ENCODE measurements around the gene FAM43B. TPM values are rescaled to one million over a fixed set of nuclear protein-coding genes. Genes with fewer than 3 reads are reported as not detected.

FAM43B gene
- polyA plus RNA-seq, 2 of the 4 experiments (the other 2 are of a cell fraction): 0.76 to 6.9 TPM

DNA sequence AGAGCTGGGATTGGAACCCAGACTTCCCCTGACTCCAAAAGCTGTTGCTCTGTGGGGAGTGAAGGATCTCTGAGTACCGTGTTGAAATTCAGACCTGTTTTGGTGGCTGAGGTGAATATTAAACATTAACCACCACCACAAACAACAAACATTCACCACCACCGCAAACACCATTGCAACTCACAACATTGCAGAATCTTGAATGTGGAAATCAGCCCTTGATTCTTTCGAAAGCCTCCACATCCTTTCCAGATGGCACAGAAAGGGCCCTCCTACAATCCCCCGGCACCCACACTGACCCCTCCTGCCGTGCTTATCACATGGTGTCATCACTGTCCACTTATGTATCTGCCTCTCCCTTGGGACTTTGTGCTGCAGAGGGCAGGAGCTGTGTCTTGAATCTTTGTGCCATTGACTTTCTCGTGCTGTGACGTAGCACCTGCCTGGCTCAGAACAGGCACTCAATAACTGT is 38.0 kb downstream of the FAM43B start:
- ATAC-seq (peak; percentile 29 to 39), FAIRE-seq (no peak), DNase-seq (ENCODE audit: low read depth in 1 of 2, low spot score in 1 of 2) (peak in 1 of 2 experiments; percentile 54)
- CTCF ChIA-PET: interaction anchor here (0.7 to 6.3 kb wide), 3 partner anchors 15 to 42 kb away, joined by 3 to 38 read pairs (median 3); no protein-coding TSS in a partner anchor
- Histone ChIP-seq H3K9me3 (no peaks in the 10 kb centered on the region), H3K27ac (peak overlapping the region; percentile 84 to 92), H3K4me1 (peaks cover 43% of the 10 kb centered on the region), H3K4me2 (peak overlapping the region; percentile 98), H3K4me3 (peak overlapping the region; percentile 50; the same call in 2 of the 3 replicates)
- POLR2A ChIA-PET: interaction anchor here (1.5 to 1.7 kb wide), 2 partner anchors 23 to 38 kb away, joined by 4 read pairs; partner anchors contain the start of gene FAM43B
- WGBS (ENCODE audit: missing lambda C conversion rate): 23% methylated on average over 7 of the region's 7 CpGs
- TF ChIP-seq, protein P1, sequence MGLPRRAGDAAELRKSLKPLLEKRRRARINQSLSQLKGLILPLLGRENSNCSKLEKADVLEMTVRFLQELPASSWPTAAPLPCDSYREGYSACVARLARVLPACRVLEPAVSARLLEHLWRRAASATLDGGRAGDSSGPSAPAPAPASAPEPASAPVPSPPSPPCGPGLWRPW (IDR thresholded peaks at IDR 0.05): peak; percentile 48; the same call in 1 of the 2 replicates
- TF ChIP-seq CEBPB (IDR thresholded peaks at IDR 0.05) (peak; percentile 65 to 66; a peak in 3 of 4 replicates), EP300 (IDR thresholded peaks at IDR 0.05) (peak in 1 of 2 experiments; percentile 12; a peak in 1 of 5 replicates), HOXA7 (CRISPR knock-in tag; IDR thresholded peaks at IDR 0.05) (no peak)

DNA sequence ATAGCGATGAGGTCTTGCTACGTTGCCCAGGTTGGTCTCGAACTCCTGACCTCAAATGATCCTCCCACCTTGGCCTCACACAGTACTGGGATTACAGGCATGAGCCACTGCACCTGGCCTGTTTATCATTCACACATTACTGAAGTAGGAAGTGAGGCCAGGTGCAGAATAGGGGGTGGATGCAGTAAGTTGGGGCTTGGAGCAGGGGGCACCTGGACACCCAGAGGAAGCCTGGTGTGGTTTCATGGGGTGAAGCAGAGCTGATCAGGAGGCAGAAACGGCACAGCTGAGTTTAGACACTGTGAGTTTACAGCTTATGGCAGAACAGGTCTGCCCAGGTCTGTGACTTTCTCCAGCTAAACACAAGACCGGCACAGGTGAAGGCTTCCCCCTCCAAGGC is 41.4 kb downstream of the FAM43B start:
- no peak overlapping the region for H3K4me2 ChIP-seq
- 95% methylated on average over 5 of the region's 5 CpGs for WGBS (ENCODE audit: missing lambda C conversion rate)
- H3K4me1 ChIP-seq: peaks cover 23% of the 10 kb centered on the region
- POLR2A ChIA-PET: no interaction called here
- no peak for DNase-seq (ENCODE audit: low read depth in 1 of 2, low spot score in 1 of 2)
- no peak overlapping the region for H3K27ac ChIP-seq
- no peaks in the 10 kb centered on the region for H3K9me3 ChIP-seq
- no peak overlapping the region for H3K4me3 ChIP-seq
- ATAC-seq: no peak
- CTCF ChIA-PET: interaction anchor here (0.7 to 4.0 kb wide), 4 partner anchors 19 to 71 kb away, joined by 3 to 17 read pairs (median 4); partner anchors contain the start of gene PINK1
- FAIRE-seq: no peak
- TF ChIP-seq HEYL (CRISPR knock-in tag; IDR thresholded peaks at IDR 0.05): no peak
- TF ChIP-seq GATA3 (IDR thresholded peaks at IDR 0.05; ENCODE audit: borderline replicate concordance): no peak
- TF ChIP-seq ZC3H11A (IDR thresholded peaks at IDR 0.05): no peak
- TF ChIP-seq, protein P2, sequence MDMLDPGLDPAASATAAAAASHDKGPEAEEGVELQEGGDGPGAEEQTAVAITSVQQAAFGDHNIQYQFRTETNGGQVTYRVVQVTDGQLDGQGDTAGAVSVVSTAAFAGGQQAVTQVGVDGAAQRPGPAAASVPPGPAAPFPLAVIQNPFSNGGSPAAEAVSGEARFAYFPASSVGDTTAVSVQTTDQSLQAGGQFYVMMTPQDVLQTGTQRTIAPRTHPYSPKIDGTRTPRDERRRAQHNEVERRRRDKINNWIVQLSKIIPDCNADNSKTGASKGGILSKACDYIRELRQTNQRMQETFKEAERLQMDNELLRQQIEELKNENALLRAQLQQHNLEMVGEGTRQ (IDR thresholded peaks at IDR 0.05): no peak
- no peak for TF ChIP-seq FOXS1 (CRISPR knock-in tag; IDR thresholded peaks at IDR 0.05)
- no peak for TF ChIP-seq HOXB5 (CRISPR knock-in tag; IDR thresholded peaks at IDR 0.05)
- no peak for TF ChIP-seq ZFP36 (IDR thresholded peaks at IDR 0.05; ENCODE audit: borderline replicate concordance, partially characterized antibody)
- TF ChIP-seq PHF8 (IDR thresholded peaks at IDR 0.05; ENCODE audit: borderline replicate concordance, low read depth): no peak
- no peak for TF ChIP-seq HDAC2 (IDR thresholded peaks at IDR 0.05)
- TF ChIP-seq EHF (CRISPR knock-in tag; IDR thresholded peaks at IDR 0.05): no peak
- no peak for TF ChIP-seq POLR2AphosphoS2 (conservative IDR thresholded peaks at IDR 0.05; ENCODE audit: low read length)
- no peak for TF ChIP-seq ZNF302 (CRISPR knock-in tag; IDR thresholded peaks at IDR 0.05)
- TF ChIP-seq, protein P1 (IDR thresholded peaks at IDR 0.05): no peak
- no peak for TF ChIP-seq RCOR1 (IDR thresholded peaks at IDR 0.05; ENCODE audit: low read depth, low read length)
- TF ChIP-seq NFE2L2 (conservative IDR thresholded peaks at IDR 0.05; ENCODE audit: low read length): no peak
- TF ChIP-seq RAD21 (conservative IDR thresholded peaks at IDR 0.05 in 1 of 2, IDR thresholded peaks at IDR 0.05 in 1 of 2): no peak

DNA sequence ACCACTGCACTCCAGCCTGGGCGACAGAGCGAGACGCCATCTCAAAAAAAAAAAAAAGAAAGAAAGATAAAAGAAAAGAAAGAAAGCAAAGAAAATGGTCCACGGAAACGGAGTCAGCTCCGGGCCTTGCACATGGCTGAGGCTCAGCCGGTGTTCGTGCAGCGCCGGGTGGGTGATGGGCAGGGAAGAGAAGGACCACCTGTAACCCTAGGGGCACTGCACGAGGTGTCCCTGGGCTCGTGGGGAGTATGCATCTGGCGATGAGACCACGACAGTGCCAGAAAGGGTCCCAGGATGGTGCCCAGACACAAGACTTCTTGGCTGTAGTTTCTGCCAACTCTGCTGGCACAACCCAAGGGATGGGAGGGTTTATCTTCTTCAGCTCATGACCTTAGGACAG is 42.4 kb downstream of the FAM43B start:
- Histone ChIP-seq H3K27ac (no peak overlapping the region), H3K9me3 (no peaks in the 10 kb centered on the region), H3K4me2 (no peak overlapping the region), H3K4me3 (no peak overlapping the region), H3K4me1 (peaks cover 16% of the 10 kb centered on the region; the same call in 2 of the 3 replicates)
- CTCF ChIA-PET: interaction anchor here (1.8 to 4.0 kb wide), 2 partner anchors 15 to 39 kb away, joined by 5 to 17 read pairs; partner anchors contain the start of gene PINK1
- DNase-seq (ENCODE audit: low read depth in 1 of 2, low spot score in 1 of 2): no peak
- 96% methylated on average over 14 of the region's 14 CpGs for WGBS (ENCODE audit: missing lambda C conversion rate)
- POLR2A ChIA-PET: no interaction called here
- no peak for ATAC-seq
- FAIRE-seq: no peak
- no peak for TF ChIP-seq NPAS2 (CRISPR knock-in tag; IDR thresholded peaks at IDR 0.05; ENCODE audit: borderline replicate concordance)
- TF ChIP-seq FOSL2 (IDR thresholded peaks at IDR 0.05): no peak
- TF ChIP-seq FOSL2 (CRISPR knock-in tag; IDR thresholded peaks at IDR 0.05): no peak
- TF ChIP-seq, protein P3, sequence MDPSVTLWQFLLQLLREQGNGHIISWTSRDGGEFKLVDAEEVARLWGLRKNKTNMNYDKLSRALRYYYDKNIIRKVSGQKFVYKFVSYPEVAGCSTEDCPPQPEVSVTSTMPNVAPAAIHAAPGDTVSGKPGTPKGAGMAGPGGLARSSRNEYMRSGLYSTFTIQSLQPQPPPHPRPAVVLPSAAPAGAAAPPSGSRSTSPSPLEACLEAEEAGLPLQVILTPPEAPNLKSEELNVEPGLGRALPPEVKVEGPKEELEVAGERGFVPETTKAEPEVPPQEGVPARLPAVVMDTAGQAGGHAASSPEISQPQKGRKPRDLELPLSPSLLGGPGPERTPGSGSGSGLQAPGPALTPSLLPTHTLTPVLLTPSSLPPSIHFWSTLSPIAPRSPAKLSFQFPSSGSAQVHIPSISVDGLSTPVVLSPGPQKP (IDR thresholded peaks at IDR 0.05; ENCODE audit: low read depth, low read length): no peak
- TF ChIP-seq RFX5 (IDR thresholded peaks at IDR 0.05): no peak
- TF ChIP-seq, protein P4, sequence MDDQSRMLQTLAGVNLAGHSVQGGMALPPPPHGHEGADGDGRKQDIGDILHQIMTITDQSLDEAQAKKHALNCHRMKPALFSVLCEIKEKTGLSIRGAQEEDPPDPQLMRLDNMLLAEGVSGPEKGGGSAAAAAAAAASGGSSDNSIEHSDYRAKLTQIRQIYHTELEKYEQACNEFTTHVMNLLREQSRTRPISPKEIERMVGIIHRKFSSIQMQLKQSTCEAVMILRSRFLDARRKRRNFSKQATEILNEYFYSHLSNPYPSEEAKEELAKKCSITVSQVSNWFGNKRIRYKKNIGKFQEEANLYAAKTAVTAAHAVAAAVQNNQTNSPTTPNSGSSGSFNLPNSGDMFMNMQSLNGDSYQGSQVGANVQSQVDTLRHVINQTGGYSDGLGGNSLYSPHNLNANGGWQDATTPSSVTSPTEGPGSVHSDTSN (IDR thresholded peaks at IDR 0.05): no peak
- no peak for TF ChIP-seq MYC (IDR thresholded peaks at IDR 0.05; ENCODE audit: borderline replicate concordance, low read length)
- no peak for TF ChIP-seq TP53 (CRISPR knock-in tag; IDR thresholded peaks at IDR 0.05)
- TF ChIP-seq ZNF302 (CRISPR knock-in tag; IDR thresholded peaks at IDR 0.05): no peak
- TF ChIP-seq, protein P5, sequence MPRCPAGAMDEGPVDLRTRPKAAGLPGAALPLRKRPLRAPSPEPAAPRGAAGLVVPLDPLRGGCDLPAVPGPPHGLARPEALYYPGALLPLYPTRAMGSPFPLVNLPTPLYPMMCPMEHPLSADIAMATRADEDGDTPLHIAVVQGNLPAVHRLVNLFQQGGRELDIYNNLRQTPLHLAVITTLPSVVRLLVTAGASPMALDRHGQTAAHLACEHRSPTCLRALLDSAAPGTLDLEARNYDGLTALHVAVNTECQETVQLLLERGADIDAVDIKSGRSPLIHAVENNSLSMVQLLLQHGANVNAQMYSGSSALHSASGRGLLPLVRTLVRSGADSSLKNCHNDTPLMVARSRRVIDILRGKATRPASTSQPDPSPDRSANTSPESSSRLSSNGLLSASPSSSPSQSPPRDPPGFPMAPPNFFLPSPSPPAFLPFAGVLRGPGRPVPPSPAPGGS (IDR thresholded peaks at IDR 0.05): no peak
- TF ChIP-seq EHMT2 (IDR thresholded peaks at IDR 0.05; ENCODE audit: low read depth): no peak
- no peak for TF ChIP-seq HOXB5 (CRISPR knock-in tag; IDR thresholded peaks at IDR 0.05)
- TF ChIP-seq RNF2 (IDR thresholded peaks at IDR 0.05; ENCODE audit: borderline replicate concordance, low read depth): no peak
- TF ChIP-seq RAD21 (conservative IDR thresholded peaks at IDR 0.05 in 1 of 2, IDR thresholded peaks at IDR 0.05 in 1 of 2): no peak
